ENCODE results near the gene PRDM2.
A peak's percentile ranks its signal among the peaks of the same experiment; 100 is the strongest.

PRDM2 gene

DNA sequence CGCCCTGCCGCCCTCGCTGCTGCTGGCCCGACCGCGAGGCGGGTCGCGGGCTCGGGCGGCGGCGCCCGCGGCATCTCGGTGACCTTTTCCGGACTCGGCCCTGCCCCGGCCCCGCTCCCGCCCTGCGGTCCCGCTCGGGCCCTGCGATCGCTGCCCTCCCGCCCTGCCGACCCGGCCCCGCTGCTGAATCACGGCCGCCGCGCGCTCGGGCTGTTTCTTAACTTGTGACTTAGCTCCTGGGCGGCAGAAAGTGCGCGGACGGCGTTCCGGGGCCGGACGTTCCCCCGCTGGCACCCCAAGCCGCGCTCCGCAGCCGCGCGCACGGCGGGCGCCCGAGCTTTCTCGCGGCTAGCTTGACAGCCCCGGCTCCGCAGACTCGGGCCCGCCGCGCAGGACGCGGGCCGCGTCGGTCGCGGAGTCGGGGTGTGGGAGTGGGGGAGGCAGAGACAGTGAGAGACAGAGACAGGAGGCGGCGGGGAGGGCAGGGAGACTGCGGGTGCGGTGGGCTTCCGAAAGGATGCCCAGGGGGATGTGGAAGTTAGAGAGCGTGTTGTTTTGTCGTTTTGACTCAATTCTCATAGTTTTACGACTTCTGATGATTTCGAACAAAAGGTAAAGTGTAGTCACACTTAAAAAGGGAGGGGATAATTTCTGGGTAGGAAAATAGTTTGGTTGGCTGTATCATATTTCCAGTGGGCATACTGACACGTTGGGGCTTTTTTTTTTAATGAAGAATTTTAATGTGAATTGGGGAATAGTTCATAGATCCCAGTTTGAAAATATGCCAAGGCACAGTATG is 49.8 kb downstream of the PRDM2 start:
- no peak for TF ChIP-seq CTCF (IDR thresholded peaks at IDR 0.05; ENCODE audit: control insufficient read depth, extremely low read depth, insufficient read depth)

GRCh38 chr1:13751458-13751871 is 51.5 kb downstream of the PRDM2 start:
- DNase-seq (ENCODE audit: low read depth) = no peak
- TF ChIP-seq CTCF (IDR thresholded peaks at IDR 0.05; ENCODE audit: control insufficient read depth, extremely low read depth, insufficient read depth) = no peak
- H3K4me3 ChIP-seq (ENCODE audit: low read depth, low read length) = no peak overlapping the region

More for the DNA sequence above, 49.8 kb downstream of the PRDM2 start:
- DNase-seq (ENCODE audit: low read depth) = no peak
- peak overlapping the region; percentile 87 for H3K4me3 ChIP-seq (ENCODE audit: low read depth, low read length)

DNA sequence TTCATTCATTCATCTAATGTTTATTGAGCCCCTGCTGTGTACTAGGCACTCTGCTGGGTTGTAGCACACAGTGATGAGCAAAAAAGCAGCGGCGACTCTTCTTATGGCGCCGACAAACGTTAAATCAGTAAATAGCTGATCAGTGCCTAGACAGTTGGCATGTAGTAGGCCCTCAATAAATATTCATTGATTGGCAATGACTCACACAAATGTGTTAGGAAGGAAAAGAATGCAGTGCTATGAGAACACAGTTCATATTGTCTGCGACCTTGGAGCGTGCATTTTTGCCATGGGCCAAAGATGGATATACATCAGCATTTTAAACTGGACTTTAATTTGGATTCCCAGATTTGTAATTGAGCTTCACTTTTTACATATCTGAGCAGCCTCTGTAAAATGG is 52.0 kb downstream of the PRDM2 start:
- H3K4me3 ChIP-seq (ENCODE audit: low read depth, low read length) = no peak overlapping the region
- no peak for DNase-seq (ENCODE audit: low read depth)
- no peak for TF ChIP-seq CTCF (IDR thresholded peaks at IDR 0.05; ENCODE audit: control insufficient read depth, extremely low read depth, insufficient read depth)

GRCh38 chr1:13752852-13753251 is 52.9 kb downstream of the PRDM2 start:
- no peak for DNase-seq (ENCODE audit: low read depth)
- no peak overlapping the region for H3K4me3 ChIP-seq (ENCODE audit: low read depth, low read length)
- TF ChIP-seq CTCF (IDR thresholded peaks at IDR 0.05; ENCODE audit: control insufficient read depth, extremely low read depth, insufficient read depth) = no peak

DNA sequence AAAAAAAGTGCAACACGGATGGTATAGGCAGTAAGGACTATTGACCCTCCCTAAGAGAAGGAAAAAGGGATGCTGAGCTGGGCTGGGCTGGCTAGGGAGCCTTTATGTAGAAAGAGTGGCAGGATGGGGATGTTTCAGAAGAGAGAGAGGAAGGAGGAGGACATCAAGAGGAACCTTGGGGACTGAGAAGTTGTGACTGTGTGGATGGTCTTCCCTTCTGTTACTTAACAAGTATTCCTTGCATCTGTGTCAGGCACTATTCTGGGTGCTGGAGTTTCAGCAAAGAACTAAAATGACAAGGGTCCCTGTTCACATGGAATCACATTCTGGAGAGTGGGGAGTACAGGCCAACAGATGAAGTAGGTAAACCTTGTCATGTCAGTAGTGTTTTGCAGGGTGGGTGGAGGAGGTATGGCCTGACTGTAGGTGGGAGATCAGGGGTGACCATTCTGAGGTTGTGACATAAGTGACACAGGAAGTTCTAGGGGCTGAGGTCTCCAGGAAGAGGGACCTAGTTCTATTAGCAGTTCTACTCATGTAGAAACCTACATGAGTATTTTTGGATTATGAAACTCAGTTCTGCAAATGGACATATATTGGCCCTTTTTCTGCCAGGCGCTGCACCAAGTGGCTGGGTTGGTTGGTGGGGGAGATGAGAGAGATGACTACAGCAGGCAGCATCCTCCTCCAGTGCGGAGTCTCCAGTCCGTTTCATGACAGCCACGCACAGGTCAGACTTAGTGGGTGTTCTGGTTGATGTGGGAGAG is 53.8 kb downstream of the PRDM2 start:
- no peak overlapping the region for H3K4me3 ChIP-seq (ENCODE audit: low read depth, low read length)
- DNase-seq (ENCODE audit: low read depth) = no peak
- TF ChIP-seq CTCF (IDR thresholded peaks at IDR 0.05; ENCODE audit: control insufficient read depth, extremely low read depth, insufficient read depth) = no peak

- TF ChIP-seq CTCF (IDR thresholded peaks at IDR 0.05; ENCODE audit: control insufficient read depth, extremely low read depth, insufficient read depth) = no peak
- no peak for DNase-seq (ENCODE audit: low read depth)
- H3K4me3 ChIP-seq (ENCODE audit: low read depth, low read length) = no peak overlapping the region
Measured at GRCh38 chr1:13754510-13755103, 54.6 kb downstream of the PRDM2 start.
